ENCODE measurements around the gene AHCYL2.
"Not testable (repeated sequence)": the region's sequence is repeated elsewhere in the genome, so short reads cannot be mapped to it uniquely, and the experiment has no call there.

The AHCYL2 gene

DNA sequence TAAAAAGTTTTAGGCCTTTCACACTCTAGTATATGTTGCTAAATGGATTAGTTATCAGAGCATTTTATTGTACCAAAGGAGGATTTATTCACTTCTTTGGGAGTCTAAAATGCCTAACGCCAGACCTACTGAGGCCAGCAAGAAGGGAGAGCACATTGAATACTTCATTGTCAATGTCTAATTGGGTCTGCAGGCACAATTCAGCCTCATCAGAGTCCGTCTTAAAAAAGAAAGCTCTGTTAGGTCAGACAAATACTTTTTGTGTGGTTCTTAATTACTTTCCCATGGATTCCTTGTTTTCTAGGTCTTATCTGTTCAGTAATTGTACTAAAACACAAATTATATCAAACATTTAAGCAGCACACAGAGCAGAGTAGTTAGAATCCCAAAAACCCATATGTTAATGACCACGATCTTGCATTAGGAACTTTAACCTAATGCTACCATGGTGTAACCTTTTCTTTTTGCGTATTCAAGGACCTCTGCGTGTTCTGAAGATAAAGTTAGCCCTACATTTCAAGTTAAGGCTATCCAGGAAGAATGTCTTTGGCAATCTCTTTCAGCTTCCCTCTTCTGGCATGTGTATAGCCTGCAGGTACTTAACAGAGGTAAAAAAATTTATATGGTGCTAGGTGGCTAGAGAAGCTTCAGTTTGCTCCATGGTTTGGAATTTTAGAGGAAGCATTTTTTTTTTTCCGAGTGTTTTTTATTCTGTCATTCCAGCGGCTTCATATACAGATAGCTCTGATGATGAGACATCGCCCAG is 163.7 kb downstream of the AHCYL2 start:
- no peak for DNase-seq

DNA sequence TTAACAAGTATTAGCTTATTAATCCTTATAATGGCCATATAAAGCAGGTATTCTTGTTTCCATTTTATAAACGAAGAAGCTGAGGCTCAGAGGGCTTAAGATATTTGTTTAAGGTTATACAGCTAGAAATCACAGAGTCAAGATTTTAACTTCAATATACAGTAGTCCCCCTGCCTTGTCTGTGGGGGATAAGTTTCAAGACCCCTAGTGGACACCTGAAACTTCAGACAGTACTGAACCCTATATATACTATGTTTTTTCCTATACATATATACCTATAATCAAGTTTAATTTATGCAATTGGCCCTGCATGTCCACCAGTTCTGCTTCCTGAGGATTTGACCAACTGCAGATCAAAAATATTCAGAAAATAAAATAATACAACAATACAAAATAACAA is 165.0 kb downstream of the AHCYL2 start:
- no peak for DNase-seq

DNA sequence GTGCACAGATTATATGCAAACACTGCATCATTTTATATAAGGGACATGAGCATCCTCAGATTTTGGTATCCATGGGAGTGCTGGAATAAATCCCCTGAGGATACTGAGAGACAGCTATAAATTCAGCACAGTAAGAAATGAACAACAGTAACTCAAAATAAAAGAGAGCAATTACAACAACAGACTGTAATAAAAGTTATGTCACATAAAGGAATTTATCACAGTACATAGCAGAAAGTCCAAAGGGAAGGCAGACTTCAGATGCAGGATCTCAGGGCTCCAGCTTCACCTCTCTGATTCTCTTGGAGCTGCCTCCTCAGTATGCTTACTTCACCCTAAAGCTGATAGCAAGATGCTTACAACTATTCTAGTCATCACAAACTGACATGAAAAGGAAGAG is 165.5 kb downstream of the AHCYL2 start:
- DNase-seq: no peak

DNA sequence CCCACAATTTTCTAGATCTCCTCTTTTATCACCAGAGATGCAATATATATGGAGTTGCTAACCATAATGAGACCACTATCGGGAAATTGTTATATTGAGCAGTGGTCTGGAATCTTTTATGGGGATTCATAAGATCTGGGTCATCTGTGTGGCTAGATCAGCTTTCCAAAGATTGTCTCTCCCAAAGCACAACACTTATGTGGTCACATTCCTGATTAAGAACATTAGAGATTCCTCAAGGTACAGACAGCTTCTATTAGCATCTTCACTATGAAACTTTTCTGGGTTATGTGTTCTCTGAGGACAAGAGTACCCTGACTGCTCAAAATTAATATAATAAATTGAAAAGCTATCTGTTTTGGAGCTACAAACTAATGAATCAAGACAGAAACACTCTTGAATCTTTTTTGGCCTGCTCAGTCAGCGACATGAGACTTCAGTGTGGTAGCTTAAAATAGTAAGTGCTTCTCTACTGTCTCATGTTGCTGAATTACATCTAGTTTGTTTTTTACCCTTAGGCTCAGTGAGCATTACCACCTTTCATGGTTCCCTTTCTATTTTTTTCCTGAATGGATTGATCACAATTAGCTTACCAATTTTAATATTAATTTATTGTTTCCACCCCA is 166.8 kb downstream of the AHCYL2 start:
- no peak for DNase-seq

DNA sequence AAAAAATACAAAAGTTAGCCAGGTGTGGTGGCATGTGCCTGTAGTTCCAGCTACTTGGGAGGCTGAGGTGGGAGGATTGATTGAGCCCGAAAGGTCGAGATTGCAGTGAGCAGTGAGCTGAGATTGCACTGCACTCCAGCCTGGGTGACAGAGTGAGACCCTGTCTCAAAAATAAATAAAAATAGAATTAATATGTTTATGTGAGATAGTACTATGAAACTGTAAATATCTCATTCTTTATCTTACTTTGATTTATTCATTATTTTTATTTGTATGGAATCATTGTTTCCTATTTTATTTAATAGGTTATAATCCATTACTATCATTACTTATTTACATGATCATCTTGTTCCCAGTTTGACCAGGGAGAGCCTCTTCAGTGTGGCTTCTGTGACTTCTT is 168.4 kb downstream of the AHCYL2 start:
- DNase-seq: no peak

DNA sequence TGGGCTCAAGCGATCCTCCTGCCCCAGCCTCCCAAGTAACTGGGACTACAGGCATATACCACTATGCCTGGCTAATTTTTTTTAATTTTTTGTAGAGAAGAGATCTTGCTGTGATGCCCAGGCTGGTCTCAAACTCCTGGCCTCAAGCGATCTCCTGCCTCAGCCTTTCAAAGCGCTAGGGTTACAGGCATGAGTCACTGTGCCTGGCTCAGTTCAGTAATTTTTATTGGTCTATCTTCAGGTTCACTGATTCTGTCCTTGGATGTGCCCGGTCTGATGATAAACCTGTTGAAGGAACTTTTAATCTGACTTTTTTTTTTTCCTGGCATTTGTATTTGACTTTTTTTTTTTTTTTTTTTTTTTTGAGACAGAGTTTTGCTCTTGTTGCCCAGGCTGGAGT is 169.3 kb downstream of the AHCYL2 start:
- no peak for DNase-seq

DNA sequence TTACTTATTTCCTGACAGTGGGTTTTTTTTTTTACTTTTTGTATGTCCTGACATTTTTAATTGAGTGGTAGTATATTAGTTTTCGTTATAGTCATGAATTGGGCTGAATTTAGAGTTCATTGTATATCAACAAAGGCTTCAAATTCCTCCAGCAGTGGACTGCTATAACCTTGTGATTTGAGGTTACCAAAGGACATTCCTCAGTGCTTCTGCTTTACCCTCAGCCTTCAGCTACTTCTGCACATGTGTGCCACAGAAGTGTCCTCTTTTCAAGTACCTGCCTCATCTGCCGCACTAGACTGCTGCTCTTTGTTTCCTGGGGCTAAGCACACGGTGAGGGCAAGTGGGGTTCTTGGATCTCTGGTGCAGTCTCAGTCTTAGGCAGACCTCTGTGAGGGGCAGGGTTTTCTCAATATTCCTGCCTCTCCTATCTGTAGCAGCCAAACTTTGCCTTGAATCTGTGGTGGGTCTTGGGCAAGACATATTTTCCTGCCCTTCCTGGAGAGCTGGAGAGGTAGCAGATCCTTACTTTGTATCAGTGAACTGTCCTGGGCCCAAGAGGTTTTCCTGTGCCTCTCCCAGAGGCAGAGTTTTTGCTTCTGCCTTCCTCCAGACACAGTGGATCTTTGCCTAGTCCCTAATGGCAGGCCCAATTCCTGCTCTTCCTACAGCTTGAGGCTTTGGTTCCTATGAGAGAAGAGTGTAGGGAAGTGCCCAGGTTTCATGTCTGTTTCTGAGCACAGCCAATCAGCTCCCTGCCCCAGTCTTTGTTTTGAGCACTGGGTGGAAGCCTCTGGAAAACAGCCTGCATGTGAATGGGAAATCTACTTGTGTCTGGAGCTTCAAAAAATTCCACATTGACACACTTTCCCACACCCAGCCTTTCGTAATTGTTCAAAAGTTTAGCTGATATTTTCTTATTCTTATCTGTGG is 170.4 kb downstream of the AHCYL2 start:
- DNase-seq: no peak

DNA sequence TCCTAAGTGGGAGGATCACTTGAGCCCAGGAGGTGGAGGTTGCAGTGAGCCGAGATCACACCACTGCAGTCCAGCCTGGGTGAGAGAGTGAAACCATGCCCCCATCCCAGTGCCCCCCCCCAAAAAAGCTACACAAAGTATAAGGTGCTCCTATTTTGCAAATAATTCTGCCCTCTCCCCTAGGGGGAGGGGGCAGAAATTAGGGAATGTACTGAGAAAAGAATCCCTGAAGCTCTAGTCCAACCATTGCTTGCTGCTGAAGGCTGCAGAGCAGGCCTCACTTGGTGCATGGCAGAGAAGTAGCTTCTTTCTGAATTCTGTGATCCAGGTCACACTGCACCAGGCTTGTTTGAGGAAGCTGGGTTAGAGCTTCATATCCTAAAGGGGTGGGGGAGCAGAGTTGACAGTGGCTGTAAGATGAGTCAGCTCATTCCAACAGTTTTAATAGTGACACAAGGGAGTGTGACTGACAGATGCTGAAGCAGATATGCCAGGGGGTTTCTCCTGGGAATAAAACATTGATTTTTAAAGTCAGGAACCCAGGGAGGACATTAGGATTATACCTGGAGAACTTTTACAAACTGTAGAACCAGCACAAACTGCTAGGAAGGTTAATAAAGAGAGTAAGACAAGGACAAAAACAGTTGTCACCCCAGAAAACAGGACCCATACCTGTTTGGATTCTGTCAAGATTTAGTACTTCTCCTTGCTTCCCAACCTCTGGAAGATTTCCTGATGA is 176.6 kb downstream of the AHCYL2 start:
- no peak for DNase-seq

DNA sequence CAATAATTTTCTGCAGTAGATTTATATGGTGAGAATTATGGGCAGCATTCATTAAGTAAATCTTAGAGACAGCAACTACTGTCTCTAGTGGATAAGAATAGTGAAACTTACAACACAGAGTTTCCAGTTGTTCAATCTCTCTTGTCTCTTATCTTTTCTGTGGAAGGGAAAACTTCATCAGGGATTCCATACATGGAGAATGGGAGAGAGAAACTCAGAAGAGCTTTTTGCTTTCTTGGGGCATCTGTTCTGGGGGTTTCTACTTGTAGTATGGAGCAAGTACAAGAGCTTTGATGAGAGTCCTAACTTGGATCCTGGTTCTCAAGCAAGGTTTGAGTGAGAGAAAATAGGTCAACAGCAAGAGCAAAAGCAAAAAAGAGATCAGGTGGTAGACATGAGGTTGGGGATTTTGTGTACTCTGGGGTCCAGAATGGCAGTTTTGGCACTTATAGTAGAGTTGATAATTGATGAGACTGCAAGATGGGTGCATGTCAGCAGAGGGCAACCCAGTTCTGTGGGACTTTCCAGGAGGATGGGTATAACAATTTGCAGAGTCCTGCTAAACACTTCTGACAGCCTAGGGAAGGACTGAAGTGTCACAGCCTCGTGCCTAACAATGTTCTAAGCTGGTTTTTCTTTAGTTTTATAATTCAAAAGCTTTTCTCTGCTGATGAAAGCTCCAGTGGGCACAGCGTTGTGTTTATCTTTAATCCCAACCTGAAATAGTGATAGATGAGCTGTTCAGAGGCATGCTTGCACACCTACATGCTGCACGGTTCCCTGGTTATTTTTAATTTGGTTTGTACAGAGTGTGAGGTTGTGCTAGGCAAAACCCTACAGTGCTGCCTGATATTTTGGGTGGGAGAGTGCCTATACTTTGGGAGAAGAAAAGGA is 177.4 kb downstream of the AHCYL2 start:
- DNase-seq: peak; percentile 7

DNA sequence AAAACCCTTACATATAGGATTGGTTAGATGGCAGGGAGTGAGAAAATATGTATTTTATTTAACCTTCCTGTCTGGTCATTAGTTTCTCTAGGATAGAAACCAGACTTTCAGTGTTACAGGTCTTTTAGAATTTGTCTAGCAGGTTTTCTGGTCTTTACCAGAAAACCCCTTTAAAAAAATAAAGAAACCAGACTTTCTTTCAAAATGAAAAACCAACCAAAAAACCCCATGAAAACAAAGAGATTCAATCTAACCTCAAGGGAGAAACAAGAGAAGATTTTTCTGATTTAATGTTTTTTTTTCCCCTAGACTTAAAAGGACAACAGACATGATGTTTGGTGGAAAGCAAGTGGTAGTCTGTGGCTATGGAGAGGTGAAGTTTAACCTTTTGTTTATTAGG is 180.7 kb downstream of the AHCYL2 start:
- no peak for DNase-seq

DNA sequence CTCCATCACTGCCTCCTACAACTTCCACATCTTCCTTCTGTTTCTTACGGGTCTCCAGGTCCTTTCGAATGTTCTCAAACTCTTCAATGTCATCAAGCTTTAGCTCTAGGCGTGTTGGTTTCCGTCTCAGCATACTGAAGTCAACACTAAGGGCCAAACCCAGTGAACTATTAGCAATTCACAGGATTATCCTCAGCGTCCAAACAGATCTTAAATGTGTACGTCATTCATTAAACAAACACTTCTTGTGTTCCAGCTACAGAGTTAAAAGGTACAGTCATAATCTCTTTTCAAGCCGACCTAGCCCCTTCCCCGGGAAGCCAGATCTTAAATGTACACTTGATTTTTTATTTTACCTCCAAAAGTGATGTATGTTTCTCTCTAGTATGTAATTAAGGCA is 185.4 kb downstream of the AHCYL2 start:
- not testable (repeated sequence) for DNase-seq

DNA sequence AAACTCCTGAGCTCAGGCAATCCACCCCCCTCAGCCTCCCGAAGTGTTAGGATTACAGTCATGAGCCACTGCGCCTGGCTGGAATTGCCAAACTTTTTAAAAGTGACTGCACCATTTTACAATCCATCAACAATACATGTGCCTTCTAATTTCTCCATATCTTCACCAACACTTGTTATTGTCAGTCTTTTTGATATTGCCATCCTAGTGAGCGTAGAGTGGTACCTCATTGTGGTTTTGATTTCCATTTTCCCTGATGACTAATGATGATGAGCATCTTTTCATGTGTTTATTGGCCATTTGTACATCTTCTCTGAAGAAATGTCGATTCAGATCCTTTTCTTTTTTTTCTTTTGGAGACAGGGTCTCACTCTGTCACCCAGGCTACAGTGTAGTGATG is 187.7 kb downstream of the AHCYL2 start:
- DNase-seq: no peak

DNA sequence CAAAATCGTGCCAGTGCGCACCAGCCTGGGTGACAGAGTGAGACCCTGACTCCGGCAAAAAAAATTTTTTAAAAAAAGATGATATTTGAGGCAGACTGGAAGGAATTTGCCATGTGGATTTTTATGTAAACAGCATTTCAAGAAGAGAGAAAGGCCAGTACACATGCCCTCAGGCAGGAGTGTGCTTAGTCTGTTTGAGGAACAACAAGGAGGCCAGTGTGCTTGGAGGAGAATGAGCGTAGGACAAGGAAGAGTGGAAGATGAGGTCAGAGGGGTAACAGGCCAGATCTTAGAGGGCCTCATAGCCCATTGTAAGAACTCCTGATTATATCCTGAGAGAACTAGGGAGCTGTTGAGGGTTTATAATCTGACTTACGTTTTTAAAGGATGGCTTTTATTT is 192.2 kb downstream of the AHCYL2 start:
- no peak for DNase-seq

DNA sequence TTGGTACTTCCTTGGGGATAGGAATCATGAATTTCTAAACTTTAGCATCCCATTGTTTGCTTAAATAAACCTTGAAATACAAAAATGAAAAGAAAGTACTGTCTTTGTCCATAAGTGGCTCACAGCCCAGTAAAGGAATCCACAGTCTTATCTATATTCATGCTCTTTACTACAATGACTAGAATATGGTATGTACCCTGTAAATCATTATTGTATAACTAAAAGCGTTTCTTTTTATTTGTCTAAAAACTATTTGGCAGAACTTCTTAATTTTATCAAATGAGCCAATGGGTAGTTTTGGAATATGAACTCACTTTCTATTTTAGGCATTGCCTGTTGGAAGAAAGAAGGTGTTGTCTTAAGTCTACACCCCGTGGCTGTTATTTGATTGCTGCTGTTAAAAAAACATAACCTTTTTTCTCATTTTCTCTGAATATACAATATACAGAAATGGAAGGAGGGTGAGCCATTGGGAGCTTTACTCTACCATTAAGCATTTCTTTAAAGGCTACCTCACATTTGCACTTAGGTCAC is 197.0 kb downstream of the AHCYL2 start:
- no peak for DNase-seq

DNA sequence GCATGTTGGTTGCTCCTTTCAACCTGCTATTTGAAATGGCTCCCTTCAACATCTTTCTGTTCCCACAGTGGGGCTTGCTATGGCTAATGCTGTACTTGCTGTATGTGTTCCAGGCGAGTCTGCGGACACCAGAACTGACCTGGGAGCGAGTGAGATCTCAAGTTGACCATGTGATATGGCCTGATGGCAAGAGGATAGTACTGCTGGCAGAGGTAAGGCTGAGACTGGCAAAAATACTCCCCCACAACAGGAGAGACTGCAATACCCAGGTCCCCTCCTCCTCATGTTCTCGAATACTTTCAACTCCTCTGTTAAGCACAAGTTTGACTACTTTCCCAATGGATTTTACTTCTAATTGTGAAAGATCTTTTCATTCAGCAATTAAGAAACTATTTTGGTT is 197.9 kb downstream of the AHCYL2 start:
- DNase-seq: no peak

DNA sequence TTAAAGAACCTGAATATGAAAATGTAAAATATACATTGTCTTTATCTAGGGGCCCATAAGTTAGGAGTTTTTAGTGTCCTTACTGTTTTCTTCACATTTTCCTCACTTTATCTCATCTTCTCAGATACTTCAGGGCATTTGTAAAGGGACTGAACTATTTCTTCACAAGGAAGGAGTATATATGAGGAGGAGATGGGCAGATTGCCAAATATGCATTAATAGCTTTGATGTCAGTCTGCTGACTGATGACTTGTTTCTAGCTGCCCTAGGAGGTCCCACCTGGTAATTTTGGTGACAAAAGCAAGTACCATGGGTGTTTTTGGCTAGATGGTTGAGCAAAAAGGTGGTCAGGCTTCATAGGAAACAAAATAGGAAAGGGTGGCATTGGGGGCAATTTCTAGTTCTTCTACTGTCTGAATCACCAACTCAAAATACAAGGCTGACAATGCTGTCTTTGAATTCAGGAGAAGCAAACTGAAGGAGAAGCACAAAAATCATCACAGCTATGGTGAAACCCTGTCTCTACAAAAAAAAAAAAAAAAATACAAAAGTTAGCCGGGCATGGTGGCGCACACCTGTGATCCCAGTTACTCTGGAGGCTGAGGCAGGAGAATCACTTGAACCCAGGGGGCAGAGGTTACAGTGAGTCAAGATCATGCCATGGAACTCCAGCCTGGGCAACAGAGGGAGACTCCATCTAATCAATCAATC is 199.0 kb downstream of the AHCYL2 start:
- no peak for DNase-seq

DNA sequence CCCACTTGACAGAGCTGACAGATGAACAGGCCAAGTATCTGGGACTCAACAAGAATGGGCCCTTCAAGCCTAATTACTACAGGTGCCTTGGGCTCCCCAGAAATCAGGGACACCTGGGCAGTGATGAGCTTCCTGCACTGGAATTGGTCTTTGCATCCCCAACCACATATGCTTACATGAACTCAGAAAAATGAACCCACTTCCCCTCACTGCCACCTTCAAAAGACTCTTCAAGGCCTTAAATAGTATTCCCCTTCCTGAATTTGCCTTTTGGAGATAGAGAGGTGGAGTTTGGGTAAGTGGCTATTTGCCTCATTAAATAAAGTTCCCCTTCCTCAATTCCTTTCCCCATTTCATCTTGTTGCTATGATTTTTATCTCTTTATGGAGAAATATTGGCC is 201.7 kb downstream of the AHCYL2 start:
- no peak for DNase-seq

DNA sequence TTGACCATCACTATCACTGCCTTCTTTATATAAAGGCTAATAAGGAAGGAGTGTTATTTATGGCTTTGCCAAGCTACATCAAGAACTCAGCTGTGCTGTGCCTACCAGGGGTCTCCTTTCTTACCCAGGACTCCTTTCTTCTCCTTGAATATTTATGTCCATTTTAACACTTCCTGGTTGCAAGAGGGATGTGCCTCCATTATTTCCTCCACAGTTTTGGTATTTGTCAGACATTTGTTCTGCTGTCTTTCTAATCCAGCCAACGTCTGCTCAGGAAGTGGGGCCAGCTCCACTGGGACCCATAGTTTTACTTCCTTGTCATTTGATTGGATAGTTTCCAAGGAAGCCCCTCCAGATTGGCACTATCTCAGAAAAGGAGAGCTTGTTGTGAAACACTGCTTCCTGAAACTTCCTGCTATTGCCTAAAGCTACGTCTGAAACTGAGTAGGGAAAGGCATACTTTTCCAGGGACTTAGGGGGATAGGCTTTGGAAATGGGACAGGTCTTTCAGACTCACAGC is 202.8 kb downstream of the AHCYL2 start:
- no peak for DNase-seq

DNA sequence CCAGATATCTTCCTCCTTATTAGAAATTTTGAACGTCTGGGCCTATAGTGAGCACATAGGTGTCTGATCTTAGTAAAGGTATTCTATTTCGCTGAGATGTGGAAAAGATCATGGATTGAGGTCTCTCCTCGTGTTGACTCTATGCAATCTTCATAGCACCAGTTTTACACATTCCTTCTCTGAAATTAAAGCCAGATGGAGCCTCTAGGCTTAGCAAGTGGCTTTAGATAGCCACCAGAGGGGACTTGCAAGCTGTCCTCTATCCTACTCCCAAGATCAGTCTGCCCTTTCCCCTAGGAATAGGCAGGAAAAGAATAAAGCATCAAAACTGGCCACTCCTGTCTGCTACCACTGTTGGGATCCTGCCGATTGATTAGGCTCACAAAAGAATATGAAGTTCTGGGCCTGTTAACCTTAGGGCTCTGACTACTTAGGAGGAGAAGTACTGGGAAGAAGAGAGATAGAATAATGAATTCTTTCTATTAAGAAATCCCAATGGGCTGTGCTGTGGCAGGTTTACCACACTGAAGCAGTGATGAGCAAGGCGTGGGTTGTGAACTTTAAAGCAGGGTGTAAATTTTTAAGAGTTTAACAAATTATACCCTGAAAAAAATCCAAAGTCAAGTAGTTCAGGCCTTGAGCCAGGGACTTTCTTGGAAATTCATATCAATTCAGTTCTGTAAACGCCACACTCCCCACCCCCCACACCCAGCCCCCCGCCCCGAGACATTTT is 207.2 kb downstream of the AHCYL2 start:
- DNase-seq: no peak
